Loucy (cell line): ENCODE results near the gene SLF2.

Experiments
- H2AFZ ChIP-seq: fragments of 200-600 bp; sonication (generic); 2 replicates; pipeline ENCODE4 v1.6.0; 2016; ENCODE audit warnings: antibody characterized with exemption, mild to moderate bottlenecking, low read length, moderate library complexity
- H3F3A ChIP-seq: fragments of 200-600 bp; 2 replicates; pipeline ENCODE4 v1.6.0; 2016; ENCODE audit warnings: antibody characterized with exemption, low read depth, mild to moderate bottlenecking
- H3K27me3 ChIP-seq: fragments of 200-600 bp; sonication (generic); 2 replicates; pipeline ENCODE4 v1.6.1; 2014; ENCODE audit warnings: low read length, mild to moderate bottlenecking; ENCODE audit not compliant: insufficient read depth, poor library complexity, severe bottlenecking
- H3K36me3 ChIP-seq: fragments of 200-600 bp; sonication (generic); 2 replicates; pipeline ENCODE4 v1.6.1; 2016; ENCODE audit warnings: low read length; ENCODE audit not compliant: insufficient read depth
- H3K4me1 ChIP-seq: fragments of 200-600 bp; sonication (generic); 2 replicates; pipeline ENCODE4 v1.5.1; 2014; ENCODE audit warnings: low read length, mild to moderate bottlenecking; ENCODE audit not compliant: insufficient read depth, poor library complexity, severe bottlenecking
- H3K4me2 ChIP-seq: fragments of 200-600 bp; sonication (generic); 2 replicates; pipeline ENCODE4 v1.6.0; 2014; ENCODE audit warnings: antibody characterized with exemption, low read length, low read depth, mild to moderate bottlenecking; ENCODE audit not compliant: poor library complexity, severe bottlenecking
- H3K4me3 ChIP-seq: fragments of 200-600 bp; sonication (generic); 2 replicates; pipeline ENCODE4 v1.5.1; 2014; ENCODE audit warnings: low read length, mild to moderate bottlenecking, mixed read lengths; ENCODE audit not compliant: poor library complexity, severe bottlenecking
- H3K79me2 ChIP-seq: fragments of 200-600 bp; sonication (generic); 2 replicates; pipeline ENCODE4 v1.6.1; 2014; ENCODE audit warnings: low read length; ENCODE audit not compliant: insufficient read depth
- H3K9ac ChIP-seq: fragments of 200-600 bp; sonication (generic); 2 replicates; pipeline ENCODE4 v1.6.0; 2014; ENCODE audit warnings: mild to moderate bottlenecking, low read depth, low read length, moderate library complexity; ENCODE audit not compliant: poor library complexity, severe bottlenecking
- H3K9me2 ChIP-seq: fragments of 200-600 bp; sonication (generic); replicated peaks from 2 replicates; pipeline ENCODE4 v1.6.1; 2016; ENCODE audit warnings: low read depth, low read length, mixed read lengths
- H3K9me3 ChIP-seq: fragments of 200-600 bp; sonication (generic); 2 replicates; pipeline ENCODE4 v1.6.1; 2014; ENCODE audit warnings: mild to moderate bottlenecking, antibody characterized with exemption, low read length, low read depth; ENCODE audit not compliant: insufficient read depth
- H4K20me1 ChIP-seq: fragments of 200-600 bp; sonication (generic); 2 replicates; pipeline ENCODE4 v1.6.0; 2014; ENCODE audit warnings: antibody characterized with exemption, low read length, mild to moderate bottlenecking; ENCODE audit not compliant: insufficient read depth, poor library complexity, severe bottlenecking
- CTCF ChIP-seq: fragments of 200-600 bp; sonication (generic); conservative IDR thresholded peaks from 2 replicates; pipeline ENCODE4 v1.5.1; 2014; ENCODE audit warnings: mild to moderate bottlenecking, antibody characterized with exemption, low read length
- EZH2phosphoT487 ChIP-seq: fragments of 200-600 bp; IDR thresholded peaks from 2 replicates; pipeline ENCODE4 v1.6.1; 2018; ENCODE audit warnings: antibody characterized with exemption, mild to moderate bottlenecking, moderate library complexity, borderline replicate concordance

Gene SLF2

GRCh38 chr10:101013365-101013825 lies 100.6 kb downstream of the SLF2 start:
- Histone ChIP-seq H3K79me2 (no peaks in the 10 kb centered on the region), H4K20me1 (no peaks in the 10 kb centered on the region), H3K4me1 (no peaks in the 10 kb centered on the region), H3K9ac (no peak overlapping the region), H3K9me2 (no peaks in the 10 kb centered on the region), H3K4me3 (peak overlapping the region; percentile 9), H3K27me3 (no peaks in the 10 kb centered on the region), H3K9me3 (no peaks in the 10 kb centered on the region), H2AFZ (no peak overlapping the region; the same call in 1 of the 2 replicates), H3K4me2 (peak overlapping the region; percentile 44), H3F3A (no peaks in the 10 kb centered on the region), H3K36me3 (no peaks in the 10 kb centered on the region)
- no peak for TF ChIP-seq CTCF
- no peak for TF ChIP-seq EZH2phosphoT487

GRCh38 chr10:101014230-101014884 lies 101.6 kb downstream of the SLF2 start:
- Histone ChIP-seq H3K9me2 (no peaks in the 10 kb centered on the region), H3K27me3 (no peaks in the 10 kb centered on the region), H3F3A (no peaks in the 10 kb centered on the region), H3K9me3 (no peaks in the 10 kb centered on the region), H3K36me3 (no peaks in the 10 kb centered on the region), H3K4me3 (no peak overlapping the region), H3K4me2 (peak overlapping the region; percentile 53), H4K20me1 (no peaks in the 10 kb centered on the region), H2AFZ (peak overlapping the region; percentile 63; the same call in 1 of the 2 replicates), H3K79me2 (no peaks in the 10 kb centered on the region), H3K4me1 (no peaks in the 10 kb centered on the region), H3K9ac (no peak overlapping the region)
- TF ChIP-seq CTCF (peak; percentile 89), EZH2phosphoT487 (no peak)
